ENCODE measurements around the gene RGL1.
A peak's percentile ranks its signal among the peaks of the same experiment; 100 is the strongest.

RGL1 gene

DNA sequence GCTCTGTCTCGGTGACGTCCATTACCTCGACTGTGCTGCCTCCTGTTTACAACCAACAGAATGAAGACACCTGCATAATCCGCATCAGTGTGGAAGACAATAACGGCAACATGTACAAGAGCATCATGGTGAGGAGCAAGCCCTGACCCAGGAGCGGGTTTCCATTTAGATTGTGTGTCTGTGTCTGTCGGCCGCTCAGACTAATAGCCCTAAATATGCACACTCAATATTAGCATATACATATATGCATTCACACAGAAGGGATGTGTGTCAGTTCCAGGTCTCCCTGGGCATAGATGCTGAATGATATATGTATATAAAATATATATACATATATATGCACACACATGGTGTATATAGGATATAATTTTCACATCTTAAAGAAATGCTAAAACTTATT is 111.7 kb downstream of the RGL1 start:
- no peak for DNase-seq (ENCODE audit: low spot score)

DNA sequence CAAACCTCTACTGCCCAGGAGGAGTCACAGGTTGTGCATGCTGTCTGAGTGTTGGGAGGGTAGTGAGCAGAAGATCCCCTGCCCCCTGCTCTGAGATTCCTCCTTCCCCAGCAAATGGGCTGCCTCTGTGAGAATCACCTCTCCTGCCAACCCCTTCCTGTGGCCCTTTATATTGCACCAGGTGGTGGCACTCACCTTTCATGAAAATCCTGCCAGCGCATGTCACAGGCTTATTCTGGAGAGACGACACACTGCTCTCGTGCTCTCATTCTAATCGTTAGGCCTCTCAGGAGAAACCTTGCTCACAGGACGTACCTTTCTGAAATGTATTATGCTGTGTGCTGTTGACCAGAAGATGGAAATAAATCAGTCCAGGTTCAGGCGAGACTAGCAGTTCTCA is 113.7 kb downstream of the RGL1 start:
- no peak for DNase-seq (ENCODE audit: low spot score)

DNA sequence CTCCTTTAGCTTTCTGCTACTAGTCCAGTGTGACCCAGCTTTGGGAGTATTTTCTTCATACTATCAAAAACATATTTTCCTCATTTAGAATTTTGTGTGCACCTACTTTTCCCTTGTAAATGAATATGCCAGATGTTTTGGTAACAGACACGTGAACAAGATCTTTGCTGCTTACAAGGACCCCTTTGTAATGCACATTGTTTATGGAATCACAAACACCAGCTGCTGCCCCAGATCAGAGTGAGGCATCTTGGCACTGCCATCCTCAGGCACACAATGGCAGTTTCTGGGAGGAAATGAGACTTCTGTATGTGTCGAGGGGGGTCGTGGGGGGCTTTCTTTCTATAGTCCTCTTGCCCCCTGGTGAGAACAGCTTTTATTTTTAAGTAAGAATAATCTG is 115.7 kb downstream of the RGL1 start:
- DNase-seq (ENCODE audit: low spot score): no peak

DNA sequence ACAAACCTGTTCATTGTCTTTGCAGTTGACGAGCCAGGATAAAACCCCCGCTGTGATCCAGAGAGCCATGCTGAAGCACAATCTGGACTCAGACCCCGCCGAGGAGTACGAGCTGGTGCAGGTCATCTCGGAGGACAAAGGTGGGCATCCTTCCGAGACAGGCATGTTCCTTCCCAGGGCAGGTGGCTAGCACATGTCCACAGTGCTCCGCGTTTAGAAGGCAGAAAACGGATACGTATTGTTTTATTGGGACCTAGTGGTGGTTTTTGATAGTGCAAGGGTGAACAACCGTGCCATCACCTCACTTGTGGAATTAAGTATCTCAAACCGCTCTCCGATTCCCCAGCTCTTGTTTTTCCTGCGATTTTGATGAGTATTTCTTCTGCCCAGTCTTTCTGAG is 117.3 kb downstream of the RGL1 start:
- DNase-seq (ENCODE audit: low spot score): no peak

DNA sequence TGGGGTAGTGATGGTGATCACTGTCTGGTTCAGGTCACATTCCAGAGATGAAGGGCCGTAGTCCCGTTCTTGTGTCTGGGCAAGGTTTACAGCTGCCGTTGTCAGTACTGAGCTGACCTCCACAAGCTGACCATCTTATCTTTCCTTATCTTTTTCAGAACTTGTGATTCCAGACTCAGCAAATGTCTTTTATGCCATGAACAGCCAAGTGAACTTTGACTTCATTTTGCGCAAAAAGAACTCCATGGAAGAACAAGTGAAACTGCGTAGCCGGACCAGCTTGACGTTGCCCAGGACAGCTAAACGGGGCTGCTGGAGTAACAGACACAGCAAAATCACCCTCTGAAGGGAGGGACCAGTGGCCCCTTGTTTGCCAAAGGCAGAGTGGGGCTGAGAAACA is 121.0 kb downstream of the RGL1 start:
- DNase-seq (ENCODE audit: low spot score): no peak

DNA sequence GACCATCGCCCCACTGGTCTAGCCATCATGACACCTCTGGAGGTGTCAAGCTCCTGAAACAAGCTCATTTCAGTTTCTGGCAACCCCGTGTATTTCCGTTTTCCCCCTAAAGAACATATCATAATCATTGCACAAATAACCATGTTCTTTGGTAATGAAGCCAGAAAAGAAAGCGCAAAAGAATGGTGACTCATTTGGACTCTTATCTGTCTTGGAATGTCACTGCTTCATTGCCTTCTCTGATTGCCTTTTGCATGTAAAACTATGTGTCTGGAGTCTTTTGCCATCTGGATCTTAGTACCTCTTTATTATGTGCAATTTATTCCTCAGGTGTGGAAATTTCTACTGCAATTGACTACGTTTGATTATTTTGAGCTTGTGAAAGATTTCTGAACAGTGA is 122.1 kb downstream of the RGL1 start:
- no peak for DNase-seq (ENCODE audit: low spot score)

DNA sequence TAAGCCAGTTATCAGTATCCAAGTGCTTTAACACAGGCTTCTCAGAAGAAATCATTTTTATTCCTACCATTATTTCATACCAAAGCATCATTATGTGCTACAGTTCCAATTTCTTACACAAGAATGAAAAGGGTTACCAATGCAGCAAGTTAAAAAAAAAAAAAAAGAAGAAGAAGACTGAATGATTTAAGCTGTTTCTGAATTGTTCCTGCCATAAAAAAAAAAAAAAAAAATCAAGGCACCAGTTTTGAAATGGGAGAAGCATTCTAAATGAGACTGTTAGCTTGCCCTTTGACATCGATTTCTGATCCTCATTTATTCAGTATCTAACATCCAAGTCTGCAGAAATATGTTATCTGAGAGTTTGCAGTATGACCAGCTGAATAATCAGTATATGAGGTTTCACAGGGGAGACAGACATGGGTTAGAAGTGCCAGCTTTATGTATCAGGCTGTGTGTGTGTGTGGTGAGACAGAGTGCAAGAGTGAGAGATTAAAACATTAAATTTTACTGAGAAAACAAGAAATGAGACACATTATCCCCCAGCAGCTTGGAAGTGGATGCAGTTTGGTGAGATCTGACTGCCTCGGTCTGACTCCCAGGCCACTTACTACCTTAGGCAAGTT is 126.8 kb downstream of the RGL1 start:
- no peak for DNase-seq (ENCODE audit: low spot score)

DNA sequence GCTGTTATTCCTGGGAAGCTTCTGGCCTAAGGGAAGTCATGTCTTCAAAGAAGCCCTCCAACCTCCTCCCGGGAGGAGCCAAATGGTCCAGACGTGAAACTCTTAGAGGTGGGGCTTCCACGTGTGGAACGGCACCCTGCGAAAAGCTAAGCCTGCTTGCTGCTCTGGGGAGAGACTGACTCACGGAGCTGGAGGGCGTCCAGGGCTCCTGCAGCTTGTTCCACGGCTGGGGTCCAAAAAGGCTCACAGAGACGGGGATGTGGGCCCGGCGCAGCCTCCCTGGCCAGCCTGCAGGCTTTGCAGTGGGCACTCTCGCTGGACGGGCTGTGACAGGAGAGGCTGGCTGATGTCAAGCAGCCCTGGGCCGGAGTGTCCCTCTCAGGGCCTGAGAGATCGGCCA is 127.5 kb downstream of the RGL1 start:
- DNase-seq (ENCODE audit: low spot score): no peak

DNA sequence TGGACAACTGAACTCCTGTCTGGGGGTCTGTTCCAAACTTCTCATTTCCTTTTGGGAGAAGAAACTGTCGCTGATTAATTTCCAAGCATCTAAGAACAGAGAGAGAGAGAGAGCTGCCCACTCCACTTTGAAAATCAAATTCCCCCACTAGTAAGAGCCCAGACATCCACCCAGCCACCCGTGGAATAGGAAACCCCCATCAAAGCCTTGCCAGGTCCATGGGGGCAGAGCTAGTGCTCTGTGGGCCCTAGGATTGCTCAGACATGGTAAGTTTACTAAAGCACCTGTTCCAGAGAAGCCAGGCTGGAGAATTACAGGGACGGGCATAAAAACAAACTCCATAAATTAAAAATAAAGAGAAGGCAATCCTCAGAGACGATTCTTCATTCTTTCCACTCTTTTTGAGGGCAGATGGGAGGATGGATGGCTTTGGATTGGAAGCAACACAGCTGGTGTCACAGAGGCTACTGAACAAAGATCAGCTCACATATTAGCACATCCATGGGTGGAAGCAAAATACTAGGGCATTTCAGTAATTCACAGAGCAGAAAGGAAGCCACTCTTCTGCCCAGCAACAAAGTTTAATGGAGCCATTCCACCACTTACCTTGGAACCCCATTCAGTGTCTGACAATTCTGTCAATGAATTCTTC is 128.7 kb downstream of the RGL1 start:
- DNase-seq (ENCODE audit: low spot score): no peak

DNA sequence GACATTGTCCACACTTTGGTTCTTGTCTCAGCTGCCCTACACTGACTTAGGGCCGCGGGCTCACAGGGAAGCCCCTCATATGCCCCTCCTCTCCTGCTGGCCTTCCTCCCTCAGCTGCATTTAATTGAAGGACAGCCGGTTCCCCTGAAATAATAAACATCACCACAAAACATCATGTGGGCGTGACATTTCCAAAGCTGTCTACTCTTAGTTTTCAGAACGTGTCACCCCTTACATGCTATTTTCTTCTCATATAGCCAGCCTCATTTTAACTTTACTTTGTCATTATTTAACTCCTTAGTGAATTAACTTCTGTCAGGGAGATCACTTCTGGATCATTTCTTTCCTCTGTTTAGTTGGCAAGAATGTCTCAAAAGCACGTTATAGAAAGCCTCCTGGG is 129.4 kb downstream of the RGL1 start:
- no peak for DNase-seq (ENCODE audit: low spot score)

DNA sequence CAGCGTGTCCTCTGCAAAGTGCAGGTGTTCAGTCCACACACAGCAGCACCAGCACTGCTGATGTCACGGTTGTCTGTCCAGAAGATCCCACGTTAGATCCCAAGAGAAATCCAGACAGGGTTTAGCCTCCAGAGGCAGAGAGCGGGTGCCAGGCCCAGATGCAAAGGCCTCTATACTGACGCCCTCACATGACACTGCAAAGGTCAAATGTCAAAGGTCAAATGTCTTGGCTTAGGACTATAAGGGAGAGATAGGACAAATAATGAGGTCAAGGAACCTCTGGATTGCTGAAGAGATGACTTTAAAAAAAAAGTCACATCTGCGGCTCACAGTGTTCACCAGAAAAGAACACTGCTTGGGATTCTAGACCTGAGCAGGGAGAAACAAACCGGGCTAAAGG is 131.1 kb downstream of the RGL1 start:
- no peak for DNase-seq (ENCODE audit: low spot score)

DNA sequence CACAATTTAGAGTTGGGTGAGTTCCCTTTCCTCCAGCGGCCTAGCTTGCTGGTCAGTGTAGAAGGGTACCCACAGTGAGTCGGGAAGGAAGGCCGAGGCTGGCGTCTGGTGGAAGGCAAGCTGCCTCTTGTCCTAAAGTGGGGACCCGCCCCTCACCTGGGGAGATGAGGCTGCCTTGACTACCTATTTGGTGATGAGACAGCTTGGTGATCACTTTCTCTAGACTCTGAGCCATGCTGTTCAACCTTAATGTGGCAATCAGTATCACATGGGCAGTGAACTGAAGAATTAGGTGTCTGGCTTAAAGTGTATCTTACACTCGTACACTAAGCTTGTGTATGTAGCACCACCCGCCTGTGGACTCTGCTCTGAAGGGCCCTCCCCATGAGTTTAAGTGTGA is 131.9 kb downstream of the RGL1 start:
- no peak for DNase-seq (ENCODE audit: low spot score)

DNA sequence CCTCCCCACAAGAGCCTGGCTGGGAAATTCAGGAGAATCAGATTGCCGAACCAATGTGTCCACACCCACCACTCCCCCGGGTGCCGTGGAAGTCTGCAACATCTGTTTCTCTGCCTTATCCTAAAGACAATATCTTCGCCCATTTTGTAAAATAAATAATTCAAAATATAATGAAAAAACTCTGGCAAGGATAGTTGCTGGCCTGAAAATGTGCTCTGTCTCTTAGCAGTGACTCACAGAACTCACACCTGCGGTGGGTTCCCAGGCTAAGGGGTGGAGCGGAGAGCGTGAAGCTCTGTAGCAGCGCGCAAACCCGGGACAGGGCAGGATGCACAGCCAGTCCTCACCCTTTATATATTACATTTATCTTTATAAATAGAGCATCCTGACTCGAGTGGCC is 132.7 kb downstream of the RGL1 start:
- DNase-seq (ENCODE audit: low spot score): no peak

DNA sequence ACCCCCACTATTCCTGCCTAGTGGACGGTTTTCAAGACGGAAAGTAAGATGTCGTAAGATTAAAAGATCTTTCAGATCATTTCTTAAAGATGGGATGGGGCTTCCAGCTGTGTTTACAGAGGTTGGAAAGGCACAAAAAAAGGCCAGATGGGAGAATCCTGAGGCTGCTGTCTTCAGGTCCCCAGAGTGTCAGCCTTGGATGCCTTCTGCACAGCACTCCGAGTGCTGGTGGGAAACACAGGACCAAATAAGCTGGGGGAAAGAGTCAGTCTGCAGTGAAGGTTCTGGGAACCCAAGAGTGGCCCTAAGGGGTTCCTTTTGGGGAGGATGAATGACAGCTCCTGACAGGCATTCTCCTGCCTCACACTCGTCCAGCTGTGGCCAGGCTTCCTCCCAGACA is 136.1 kb downstream of the RGL1 start:
- DNase-seq (ENCODE audit: low spot score): no peak

DNA sequence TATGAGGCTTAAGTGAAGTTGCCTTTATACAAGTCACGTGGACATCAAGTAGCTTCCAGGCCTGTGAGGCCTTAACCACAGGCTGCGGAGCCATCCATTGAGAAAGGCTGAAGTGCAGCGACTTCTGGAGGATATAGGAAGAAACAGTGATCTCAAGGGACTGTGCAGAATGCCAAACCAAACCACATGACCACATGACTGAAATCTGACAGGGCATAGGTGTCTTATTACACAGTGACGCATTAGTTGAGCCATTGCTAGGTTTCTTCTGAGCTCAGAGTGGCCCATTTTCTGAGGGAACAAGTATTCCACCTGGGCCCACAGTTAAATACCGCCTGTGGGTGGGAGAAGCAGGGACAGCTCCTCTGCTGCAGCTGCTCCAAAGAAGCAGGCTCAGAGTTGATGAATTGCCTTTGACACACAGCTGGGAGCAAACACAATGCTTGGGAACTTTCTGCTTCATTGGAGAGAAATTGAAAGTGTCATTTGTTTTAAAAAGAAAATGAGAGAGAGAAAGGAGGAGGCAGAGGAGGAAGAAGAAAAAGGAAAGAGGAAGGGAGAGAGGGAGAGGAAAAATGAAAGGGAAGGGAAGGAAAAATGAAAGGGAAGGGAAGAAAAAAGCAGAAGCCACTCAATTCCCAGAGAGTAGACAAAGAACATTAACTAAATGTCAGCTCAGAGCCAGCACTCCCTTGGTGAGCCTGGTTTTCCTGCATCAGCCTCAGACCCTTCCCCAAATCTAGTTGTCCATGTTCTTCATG is 138.2 kb downstream of the RGL1 start:
- peak; percentile 18 for DNase-seq (ENCODE audit: low spot score)

DNA sequence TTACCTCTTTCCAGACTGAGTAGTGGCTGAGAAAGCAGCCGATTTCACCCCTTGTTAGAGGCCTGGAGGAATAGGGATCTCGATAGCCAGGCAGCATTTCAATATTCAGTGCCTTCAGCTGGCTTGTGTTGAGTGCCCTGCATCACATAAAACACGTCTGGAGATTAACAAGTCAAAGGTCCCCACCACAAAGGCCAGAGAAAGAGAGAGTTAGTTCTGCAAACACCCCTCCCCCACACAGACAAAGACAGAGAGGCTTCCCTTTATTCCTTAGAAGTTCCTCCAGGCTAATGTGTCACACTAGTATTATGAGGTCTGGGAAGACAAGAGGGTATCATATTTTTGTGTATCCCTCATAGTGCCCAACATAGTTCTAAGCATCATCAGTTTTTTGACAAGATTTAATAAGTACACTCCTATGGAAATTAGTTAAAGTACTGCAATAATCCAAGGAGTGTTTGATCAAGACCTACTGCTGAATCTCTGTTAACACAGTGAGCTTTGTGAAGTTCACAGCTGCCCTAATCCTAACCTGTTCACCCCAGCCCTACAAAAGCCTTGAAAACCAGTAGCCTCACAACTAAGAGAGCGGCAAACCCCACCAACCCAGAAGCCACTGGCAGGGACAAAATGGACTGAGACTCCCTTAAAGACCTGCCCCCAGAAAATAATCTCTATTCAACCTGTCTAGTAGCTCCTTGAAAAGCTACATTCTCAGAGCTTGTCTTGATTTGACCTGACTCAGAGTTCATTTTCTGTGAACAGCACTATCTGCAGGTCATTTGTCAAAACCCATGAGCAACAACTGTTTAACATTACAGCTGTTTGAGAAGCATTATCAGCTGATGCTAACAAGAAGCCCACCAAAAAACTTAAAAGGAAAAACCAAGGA is 140.8 kb downstream of the RGL1 start:
- DNase-seq (ENCODE audit: low spot score): no peak

DNA sequence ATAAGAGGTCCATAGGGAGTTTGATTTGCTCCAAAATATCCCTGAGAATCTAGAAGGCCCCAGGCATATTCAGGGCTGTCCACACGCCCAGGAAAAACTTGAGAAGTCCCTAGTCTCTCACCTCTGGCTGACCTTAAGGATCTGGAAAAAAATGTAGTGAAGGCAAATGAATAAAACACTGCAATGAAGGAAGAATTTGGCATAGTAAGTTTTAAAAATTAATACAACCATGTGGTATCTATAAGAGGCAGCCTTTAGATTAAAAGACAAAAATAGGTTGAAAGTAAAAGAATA is 141.3 kb downstream of the RGL1 start:
- DNase-seq (ENCODE audit: low spot score): no peak

DNA sequence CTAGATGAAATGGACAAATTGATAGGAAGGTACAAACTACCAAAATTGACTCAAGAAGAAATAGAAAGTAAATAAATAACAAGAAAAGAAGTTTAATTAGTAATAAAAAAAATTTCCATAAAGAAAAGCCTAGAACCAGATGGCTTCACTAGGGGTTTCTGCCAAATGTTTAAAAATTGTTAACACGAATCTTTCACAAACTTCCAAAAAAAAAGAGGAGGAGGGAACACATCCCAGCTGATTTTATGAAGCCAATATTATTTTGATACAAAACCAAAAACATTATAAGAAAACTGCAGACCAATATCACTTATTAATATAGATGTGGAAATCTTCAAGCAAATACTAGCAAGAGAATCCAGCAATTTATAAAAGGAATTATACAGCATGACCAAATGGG is 143.1 kb downstream of the RGL1 start:
- DNase-seq (ENCODE audit: low spot score): no peak

DNA sequence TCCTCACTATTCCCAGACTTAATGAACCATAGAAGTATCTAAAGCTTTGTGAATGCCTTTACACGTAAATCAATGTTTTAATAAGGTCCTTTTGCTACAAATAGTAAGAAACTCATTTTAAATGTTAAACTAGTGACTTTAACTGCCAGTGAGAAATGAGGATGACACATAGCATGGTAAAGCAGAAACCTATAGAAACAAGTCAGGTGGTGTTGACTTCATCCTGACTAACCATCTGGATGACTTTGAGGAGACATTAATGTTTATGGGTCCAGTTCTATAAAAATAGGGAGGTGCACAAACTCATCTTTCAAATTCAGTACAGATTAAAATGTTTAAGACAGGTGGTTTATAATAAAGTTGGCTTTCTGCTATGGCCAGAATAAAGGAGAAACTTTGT is 147.2 kb downstream of the RGL1 start:
- DNase-seq (ENCODE audit: low spot score): no peak

DNA sequence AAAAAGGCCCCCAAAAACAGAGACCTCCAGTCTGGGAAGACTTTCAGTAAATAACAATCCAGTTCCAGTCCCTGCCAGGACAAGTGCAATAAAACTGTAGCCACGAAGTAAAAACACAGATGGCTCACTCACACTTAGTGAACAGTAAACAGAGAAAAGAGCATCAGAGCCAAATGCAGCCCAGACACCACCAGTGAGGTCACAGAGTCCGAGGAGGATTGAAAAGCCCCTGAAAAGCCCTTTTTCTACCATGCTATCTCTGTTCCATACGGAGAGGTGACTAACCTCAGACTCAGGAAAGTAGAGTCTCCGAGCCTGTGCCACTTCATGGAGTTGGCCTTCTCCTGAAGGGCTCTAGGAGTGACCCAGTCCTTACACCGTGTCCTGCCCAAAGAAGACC is 148.1 kb downstream of the RGL1 start:
- no peak for DNase-seq (ENCODE audit: low spot score)

DNA sequence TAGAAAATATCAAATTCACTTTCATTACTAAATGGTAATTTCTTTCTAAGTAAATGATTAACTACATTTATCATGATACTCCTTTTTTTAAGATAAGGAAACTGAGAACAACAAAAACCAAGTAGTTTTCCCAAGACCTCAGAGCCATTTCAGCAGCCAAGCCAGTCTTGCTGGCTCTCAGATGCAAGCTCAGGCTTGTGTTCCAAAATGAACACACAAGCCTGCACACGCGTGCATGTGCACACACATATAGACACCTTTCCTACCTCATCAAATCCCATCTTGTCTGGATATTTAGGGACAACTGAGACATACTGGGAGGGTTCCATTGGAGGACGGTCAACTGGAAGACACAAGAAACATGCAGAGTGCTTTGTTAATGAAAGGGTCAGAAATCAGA is 149.6 kb downstream of the RGL1 start:
- no peak for DNase-seq (ENCODE audit: low spot score)

DNA sequence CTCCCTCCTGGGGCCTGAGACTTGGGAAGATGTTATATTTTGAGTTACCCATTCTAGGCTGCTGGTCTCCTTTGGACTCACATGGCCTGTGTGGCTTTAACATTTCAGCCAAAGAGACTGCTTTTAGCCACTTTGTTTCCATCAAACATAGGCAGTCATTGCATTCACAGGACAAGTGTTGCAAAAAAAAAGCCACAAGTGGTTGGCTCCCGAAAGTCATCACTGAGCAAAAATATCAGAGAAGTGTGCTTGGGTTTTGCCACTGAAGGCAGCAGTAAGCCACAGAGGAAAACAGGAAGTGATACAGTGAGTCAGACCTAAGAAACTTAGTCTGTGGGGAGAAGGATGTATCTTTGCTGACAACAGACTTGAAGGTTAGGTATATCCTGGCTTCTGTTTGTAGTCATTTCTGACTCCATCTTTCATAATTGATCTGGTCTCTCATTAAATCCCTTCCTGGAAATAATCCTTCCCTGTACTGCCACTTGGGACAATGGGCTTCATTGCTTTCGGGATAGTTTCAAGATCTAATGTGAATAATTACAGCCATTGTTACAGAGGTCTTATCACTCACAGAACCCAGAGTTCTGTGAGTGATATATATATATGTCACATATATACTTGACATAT is 151.8 kb downstream of the RGL1 start:
- DNase-seq (ENCODE audit: low spot score): peak; percentile 85
